NT2/D1 (cell line): Measurements from ENCODE around the gene NACA2.

Experiments
- YY1 ChIP-seq: IDR thresholded peaks from 2 replicates; pipeline ENCODE4 v1.6.1; 2011; ENCODE audit not compliant: insufficient read length, insufficient read depth
- ZNF274 ChIP-seq: IDR thresholded peaks from 2 replicates; pipeline ENCODE4 v1.6.1; 2011; ENCODE audit warnings: mild to moderate bottlenecking, low read depth, low read length

- TF ChIP-seq ZNF274 (no peak), YY1 (no peak)
Observed at GRCh38 chr17:61542027-61542426, 49.0 kb downstream of the NACA2 start.
